OCI-LY7 (cell line): ENCODE data around the gene GABARAPL2.

Source experiments
- EZH2phosphoT487 ChIP-seq: fragments of 200-600 bp; sonication (generic); IDR thresholded peaks from 2 replicates; pipeline ENCODE4 v1.6.1; 2018; ENCODE audit warnings: low read depth, borderline replicate concordance, mild to moderate bottlenecking, mixed run types, antibody characterized with exemption, low read length, moderate library complexity, mixed read lengths
- TF ChIP-seq, protein P1 (sequence below): fragments of 200-600 bp; sonication (generic); conservative IDR thresholded peaks from 2 replicates; pipeline ENCODE4 v1.5.1; 2014; ENCODE audit warnings: mild to moderate bottlenecking, antibody characterized with exemption, low read length, moderate library complexity, mixed read lengths

DNA sequence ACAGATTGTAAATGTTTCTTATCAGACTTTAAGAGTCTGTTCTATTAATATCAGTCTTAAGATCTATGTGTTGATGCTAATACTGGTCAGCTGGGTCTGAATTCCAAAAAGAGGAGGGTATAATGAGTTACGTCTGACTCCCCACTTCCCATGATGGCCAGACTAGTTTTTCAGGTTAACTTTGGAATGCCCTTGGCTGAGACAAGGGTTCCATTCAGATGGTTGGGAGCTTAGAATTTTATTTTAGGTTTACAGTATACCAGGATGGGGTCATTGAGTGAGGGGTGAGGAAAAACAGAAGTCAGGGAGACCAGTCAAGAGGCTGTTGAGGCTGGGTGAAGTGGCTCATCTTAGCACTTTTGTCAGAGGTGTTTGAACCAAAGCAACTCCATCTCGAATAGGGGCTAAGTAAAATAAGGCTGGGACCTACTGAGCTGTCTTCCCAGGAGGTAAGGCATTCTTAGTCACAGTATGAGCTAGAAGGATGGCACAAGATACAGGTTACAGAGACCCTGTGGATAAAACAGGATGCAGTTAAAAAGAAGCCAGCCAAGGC is 7.3 kb upstream of the GABARAPL2 start:
- TF ChIP-seq, protein P1, sequence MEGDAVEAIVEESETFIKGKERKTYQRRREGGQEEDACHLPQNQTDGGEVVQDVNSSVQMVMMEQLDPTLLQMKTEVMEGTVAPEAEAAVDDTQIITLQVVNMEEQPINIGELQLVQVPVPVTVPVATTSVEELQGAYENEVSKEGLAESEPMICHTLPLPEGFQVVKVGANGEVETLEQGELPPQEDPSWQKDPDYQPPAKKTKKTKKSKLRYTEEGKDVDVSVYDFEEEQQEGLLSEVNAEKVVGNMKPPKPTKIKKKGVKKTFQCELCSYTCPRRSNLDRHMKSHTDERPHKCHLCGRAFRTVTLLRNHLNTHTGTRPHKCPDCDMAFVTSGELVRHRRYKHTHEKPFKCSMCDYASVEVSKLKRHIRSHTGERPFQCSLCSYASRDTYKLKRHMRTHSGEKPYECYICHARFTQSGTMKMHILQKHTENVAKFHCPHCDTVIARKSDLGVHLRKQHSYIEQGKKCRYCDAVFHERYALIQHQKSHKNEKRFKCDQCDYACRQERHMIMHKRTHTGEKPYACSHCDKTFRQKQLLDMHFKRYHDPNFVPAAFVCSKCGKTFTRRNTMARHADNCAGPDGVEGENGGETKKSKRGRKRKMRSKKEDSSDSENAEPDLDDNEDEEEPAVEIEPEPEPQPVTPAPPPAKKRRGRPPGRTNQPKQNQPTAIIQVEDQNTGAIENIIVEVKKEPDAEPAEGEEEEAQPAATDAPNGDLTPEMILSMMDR = no peak
- TF ChIP-seq EZH2phosphoT487 = no peak
